LNCAP (cell line): ENCODE results near the gene NR2F2.

ENCODE experiments used
- TF ChIP-seq, protein P1 (sequence below): fragments of 450-650 bp; IDR thresholded peaks from 2 replicates; pipeline ENCODE4 v1.5.1; 2017; ENCODE audit warnings: mild to moderate bottlenecking

The NR2F2 gene

DNA sequence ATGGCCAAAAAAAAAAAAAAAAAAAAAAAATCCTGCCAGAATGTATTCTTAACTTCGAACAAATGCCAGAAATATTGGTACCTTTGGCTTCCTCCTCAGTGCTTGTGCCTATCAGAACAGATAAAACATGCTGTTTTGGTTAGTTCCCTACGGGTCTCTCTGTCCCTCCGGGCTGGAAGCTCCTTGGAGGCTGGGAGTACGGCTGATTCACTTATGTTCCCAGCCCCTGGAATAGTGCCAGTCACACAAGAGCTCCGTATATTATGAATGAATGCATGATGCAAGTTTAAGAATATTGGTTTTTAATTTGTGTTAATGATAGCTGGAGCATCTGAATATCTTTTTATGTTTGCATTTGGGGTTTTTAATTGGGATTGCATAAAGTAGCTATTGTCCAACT, 44.0 kb downstream of the NR2F2 start:
- TF ChIP-seq, protein P1, sequence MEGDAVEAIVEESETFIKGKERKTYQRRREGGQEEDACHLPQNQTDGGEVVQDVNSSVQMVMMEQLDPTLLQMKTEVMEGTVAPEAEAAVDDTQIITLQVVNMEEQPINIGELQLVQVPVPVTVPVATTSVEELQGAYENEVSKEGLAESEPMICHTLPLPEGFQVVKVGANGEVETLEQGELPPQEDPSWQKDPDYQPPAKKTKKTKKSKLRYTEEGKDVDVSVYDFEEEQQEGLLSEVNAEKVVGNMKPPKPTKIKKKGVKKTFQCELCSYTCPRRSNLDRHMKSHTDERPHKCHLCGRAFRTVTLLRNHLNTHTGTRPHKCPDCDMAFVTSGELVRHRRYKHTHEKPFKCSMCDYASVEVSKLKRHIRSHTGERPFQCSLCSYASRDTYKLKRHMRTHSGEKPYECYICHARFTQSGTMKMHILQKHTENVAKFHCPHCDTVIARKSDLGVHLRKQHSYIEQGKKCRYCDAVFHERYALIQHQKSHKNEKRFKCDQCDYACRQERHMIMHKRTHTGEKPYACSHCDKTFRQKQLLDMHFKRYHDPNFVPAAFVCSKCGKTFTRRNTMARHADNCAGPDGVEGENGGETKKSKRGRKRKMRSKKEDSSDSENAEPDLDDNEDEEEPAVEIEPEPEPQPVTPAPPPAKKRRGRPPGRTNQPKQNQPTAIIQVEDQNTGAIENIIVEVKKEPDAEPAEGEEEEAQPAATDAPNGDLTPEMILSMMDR: no peak

DNA sequence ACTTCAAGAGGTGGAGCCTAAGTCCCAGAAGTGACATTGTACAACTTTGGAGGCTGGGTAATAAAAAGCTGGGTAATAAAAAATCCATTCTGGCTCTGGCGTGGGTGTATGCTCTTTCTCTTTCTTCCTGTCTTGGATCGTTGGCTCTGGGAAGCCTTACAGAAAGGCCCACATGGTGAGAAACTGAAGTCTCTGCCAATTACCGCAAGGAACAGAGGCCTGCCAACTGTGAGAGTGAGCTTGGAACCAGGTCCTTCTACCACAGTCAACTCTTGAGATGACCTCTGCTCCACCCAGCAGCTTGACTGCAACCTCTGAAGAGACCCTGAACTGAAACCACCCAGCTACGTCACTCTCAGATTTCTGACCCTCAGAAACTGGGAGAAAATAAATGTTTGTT, 51.0 kb downstream of the NR2F2 start:
- TF ChIP-seq, protein P1: no peak

DNA sequence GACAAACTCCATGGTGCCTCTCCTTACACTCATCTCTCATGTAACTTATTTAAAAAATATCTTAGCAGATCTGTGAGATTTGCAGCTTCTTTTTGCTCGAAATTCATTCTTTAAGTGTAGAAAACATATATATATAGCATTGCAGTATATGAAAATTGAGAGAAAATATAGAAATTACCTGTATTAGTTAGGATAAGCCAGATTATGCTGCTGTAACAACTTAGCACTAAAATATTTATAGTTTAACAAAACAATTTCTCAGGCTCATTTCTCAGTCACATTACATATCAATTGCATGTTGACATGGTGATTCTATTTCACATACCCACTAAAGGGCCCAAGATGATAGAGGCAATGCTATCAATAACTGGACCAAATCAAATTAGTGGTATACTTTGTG, 54.7 kb downstream of the NR2F2 start:
- TF ChIP-seq, protein P1: no peak

DNA sequence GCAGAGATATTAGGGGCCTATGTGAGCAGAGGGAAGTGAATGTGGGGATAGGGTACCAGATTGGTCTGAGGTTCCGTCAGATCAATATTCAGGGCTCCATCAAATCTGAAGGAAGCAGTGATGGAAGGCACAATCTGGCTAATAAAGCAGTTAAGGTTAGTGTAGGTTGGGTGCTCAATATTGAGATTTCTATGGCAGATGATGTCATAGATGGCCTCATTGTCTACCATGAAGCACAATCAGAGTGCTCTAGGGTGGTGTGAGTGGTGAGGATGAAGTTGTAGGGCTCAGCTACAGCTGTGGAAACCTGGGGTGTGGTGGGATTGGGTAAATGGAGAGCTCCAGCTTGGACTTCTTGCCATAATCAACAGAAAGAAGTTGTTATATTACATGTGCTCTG, 58.2 kb downstream of the NR2F2 start:
- TF ChIP-seq, protein P1: no peak
